H9 (cell line): ENCODE results near the gene VPS41. TPM values are rescaled to one million over a fixed set of nuclear protein-coding genes. Genes with fewer than 3 reads are reported as not detected.

Experiments used
- DNase-seq: peaks from one replicate; pipeline ENCODE4 v3.0.0-alpha.2; 2017
- H2AFZ ChIP-seq: one replicate; pipeline ENCODE4 v1.6.1; 2013; ENCODE audit warnings: mild to moderate bottlenecking, low read length, control low read depth, moderate library complexity
- H2AK5ac ChIP-seq: 2 replicates; pipeline ENCODE4 v1.6.1; 2013; ENCODE audit warnings: low read length, control low read depth, mixed read lengths; ENCODE audit not compliant: insufficient read length
- H2BK120ac ChIP-seq: one replicate; pipeline ENCODE4 v1.6.1; 2013; ENCODE audit warnings: low read depth, mild to moderate bottlenecking, low read length, control low read depth, inconsistent platforms; ENCODE audit not compliant: poor library complexity, severe bottlenecking
- H2BK12ac ChIP-seq: 2 replicates; pipeline ENCODE4 v1.6.1; 2013; ENCODE audit warnings: low read length, control low read depth, mixed read lengths, low read depth; ENCODE audit not compliant: insufficient read length
- H2BK15ac ChIP-seq: 2 replicates; pipeline ENCODE4 v1.6.1; 2013; ENCODE audit warnings: low read depth, low read length, control low read depth
- H2BK20ac ChIP-seq: one replicate; pipeline ENCODE4 v1.6.1; 2013; ENCODE audit warnings: low read depth, mild to moderate bottlenecking, low read length, control low read depth, inconsistent platforms; ENCODE audit not compliant: poor library complexity, severe bottlenecking
- H2BK5ac ChIP-seq: 2 replicates; pipeline ENCODE4 v1.6.1; 2013; ENCODE audit warnings: low read length, control low read depth, mixed read lengths; ENCODE audit not compliant: insufficient read length
- H3K14ac ChIP-seq: 2 replicates; pipeline ENCODE4 v1.6.1; 2013; ENCODE audit warnings: low read length, control low read depth; ENCODE audit not compliant: insufficient read depth
- H3K18ac ChIP-seq: 2 replicates; pipeline ENCODE4 v1.6.1; 2013; ENCODE audit warnings: low read depth, mild to moderate bottlenecking, mixed read lengths, low read length, control low read depth; ENCODE audit not compliant: insufficient read length
- H3K23ac ChIP-seq: 2 replicates; pipeline ENCODE4 v1.6.1; 2013; ENCODE audit warnings: low read length, control low read depth, mixed read lengths, low read depth; ENCODE audit not compliant: insufficient read length
- H3K23me2 ChIP-seq: 2 replicates; pipeline ENCODE4 v1.6.1; 2013; ENCODE audit warnings: low read depth, mild to moderate bottlenecking, mixed read lengths, low read length, control low read depth; ENCODE audit not compliant: insufficient read length, poor library complexity, severe bottlenecking
- H3K27ac ChIP-seq: 2 replicates; pipeline ENCODE4 v1.5.1; 2013; ENCODE audit warnings: low read length, control low read depth, mixed read lengths, low read depth; ENCODE audit not compliant: insufficient read length
- H3K27me3 ChIP-seq: 2 replicates; pipeline ENCODE4 v1.6.1; 2013; ENCODE audit warnings: low read length, control low read depth, inconsistent platforms; ENCODE audit not compliant: insufficient read depth
- H3K4ac ChIP-seq: 2 replicates; pipeline ENCODE4 v1.6.1; 2013; ENCODE audit warnings: low read depth, mild to moderate bottlenecking, control low read depth, inconsistent platforms, low read length, moderate library complexity
- H3K4me1 ChIP-seq: 2 replicates; pipeline ENCODE4 v1.6.1; 2013; ENCODE audit warnings: low read length, control low read depth, inconsistent platforms; ENCODE audit not compliant: insufficient read depth
- H3K4me2 ChIP-seq: 2 replicates; pipeline ENCODE4 v1.6.1; 2013; ENCODE audit warnings: low read length, control low read depth, mixed read lengths; ENCODE audit not compliant: insufficient read length, insufficient read depth
- H3K56ac ChIP-seq: 2 replicates; pipeline ENCODE4 v1.6.1; 2013; ENCODE audit warnings: low read depth, mild to moderate bottlenecking, mixed read lengths, low read length, control low read depth; ENCODE audit not compliant: insufficient read length
- H3K79me1 ChIP-seq: 2 replicates; pipeline ENCODE4 v1.6.1; 2013; ENCODE audit warnings: low read depth, mild to moderate bottlenecking, moderate library complexity, low read length, control low read depth, inconsistent platforms; ENCODE audit not compliant: insufficient read depth, poor library complexity, severe bottlenecking
- H3K79me2 ChIP-seq: 2 replicates; pipeline ENCODE4 v1.6.1; 2013; ENCODE audit warnings: low read length, control low read depth, inconsistent platforms; ENCODE audit not compliant: insufficient read depth
- H3K9ac ChIP-seq: 2 replicates; pipeline ENCODE4 v1.6.1; 2013; ENCODE audit warnings: low read length, control low read depth, mixed read lengths; ENCODE audit not compliant: insufficient read length; ENCODE audit errors: extremely low read depth
- H3K9me3 ChIP-seq: one replicate; pipeline ENCODE4 v1.6.1; 2013; ENCODE audit warnings: low read depth, low read length, inconsistent platforms; ENCODE audit not compliant: control insufficient read depth
- H3T11ph ChIP-seq: one replicate; pipeline ENCODE4 v1.6.1; 2013; ENCODE audit warnings: mild to moderate bottlenecking, low read length, control low read depth, inconsistent platforms
- H4K20me1 ChIP-seq: one replicate; pipeline ENCODE4 v1.6.1; 2013; ENCODE audit not compliant: control insufficient read depth, insufficient read length, insufficient read depth
- H4K5ac ChIP-seq: 2 replicates; pipeline ENCODE4 v1.6.1; 2013; ENCODE audit warnings: low read depth, mild to moderate bottlenecking, mixed read lengths, low read length, control low read depth; ENCODE audit not compliant: insufficient read length
- H4K8ac ChIP-seq: replicated peaks from 2 replicates; pipeline ENCODE4 v1.6.1; 2013; ENCODE audit warnings: low read length, control low read depth, mixed read lengths, low read depth; ENCODE audit not compliant: insufficient read length
- H4K91ac ChIP-seq: 2 replicates; pipeline ENCODE4 v1.6.1; 2013; ENCODE audit warnings: low read depth, mild to moderate bottlenecking, moderate library complexity, mixed read lengths, low read length, control low read depth; ENCODE audit not compliant: insufficient read length
- H3K27ac Mint-ChIP-seq, 3 experiments: 2 replicates in 2 of 3; 3 replicates in 1 of 3; pipeline ENCODE4 v1.8.0; 2020 to 2021; ENCODE audit warnings: mixed read lengths in 3 of 3, mild to moderate bottlenecking in 1 of 3, moderate library complexity in 1 of 3
- H3K27me3 Mint-ChIP-seq: 2 replicates; pipeline ENCODE4 v1.8.0; 2021; ENCODE audit warnings: low read depth, mild to moderate bottlenecking, moderate library complexity, mixed read lengths
- H3K36me3 Mint-ChIP-seq, 3 experiments: 2 replicates in 2 of 3; 3 replicates in 1 of 3; pipeline ENCODE4 v1.8.0; 2020 to 2021; ENCODE audit warnings: low read depth in 3 of 3, mixed read lengths in 3 of 3; ENCODE audit not compliant: insufficient read depth in 1 of 3
- H3K4me1 Mint-ChIP-seq, 2 experiments: 2 replicates each; pipeline ENCODE4 v1.8.0; 2020; ENCODE audit warnings: mixed read lengths in 2 of 2
- H3K4me3 Mint-ChIP-seq, 2 experiments: 2 replicates in 1 of 2; 3 replicates in 1 of 2; pipeline ENCODE4 v1.8.0; 2020 to 2021; ENCODE audit warnings: mild to moderate bottlenecking in 2 of 2, mixed read lengths in 2 of 2, moderate library complexity in 1 of 2
- H3K9me3 Mint-ChIP-seq, 2 experiments: 2 replicates in 1 of 2; 3 replicates in 1 of 2; pipeline ENCODE4 v1.8.0; 2020; ENCODE audit warnings: mild to moderate bottlenecking in 2 of 2, mixed read lengths in 2 of 2, moderate library complexity in 1 of 2
- CTCF ChIP-seq: fragments of 200-600 bp; sonication (generic); conservative IDR thresholded peaks from 3 replicates; pipeline ENCODE4 v1.8.0; 2021; ENCODE audit warnings: antibody characterized with exemption, mild to moderate bottlenecking
- WGBS: extraction: QIAGEN DNeasy Blood & Tissue Kit; methylation state at CpG from one replicate; pipeline ENCODE4 v1.1.7; 2013; ENCODE audit warnings: missing lambda C conversion rate, low lambda C conversion rate, mixed read lengths; ENCODE audit not compliant: insufficient read length; ENCODE audit errors: extremely low coverage; 5-methylcytosine and 5-hydroxymethylcytosine counted together
- total RNA-seq: library from RNA; stranded (reverse); gene quantifications from 2 replicates; pipeline ENCODE4 v1.2.1, GENCODE V29; 2021

Gene VPS41
- total RNA-seq, 1 experiment from 2014 or later, result 49.3 TPM

GRCh38 chr7:38953227-38953626 lies 44.2 kb upstream of the VPS41 start:
- no peaks in the 10 kb centered on the region for H3K79me1 ChIP-seq
- H2BK120ac ChIP-seq, result no peak overlapping the region
- no peak overlapping the region for H3K4me3 Mint-ChIP-seq
- H4K8ac ChIP-seq, result no peak overlapping the region
- no peaks in the 10 kb centered on the region for H3K27me3 Mint-ChIP-seq
- H3K4me2 ChIP-seq, result no peak overlapping the region
- no CpG with 5 or more reads among the region's 1 CpG for WGBS
- no peak for TF ChIP-seq CTCF
- peaks cover 3 to 4% of the 10 kb centered on the region in 2 experiments for H3K4me1 Mint-ChIP-seq
- H2BK15ac ChIP-seq, result no peak overlapping the region
- no peak overlapping the region for H3K4ac ChIP-seq
- no peak overlapping the region for H2BK5ac ChIP-seq
- no peak for DNase-seq
- H3K36me3 Mint-ChIP-seq, result no peaks in the 10 kb centered on the region
- H4K20me1 ChIP-seq, result no peaks in the 10 kb centered on the region
- no peak overlapping the region for H3K23ac ChIP-seq
- no peak overlapping the region for H4K5ac ChIP-seq
- no peaks in the 10 kb centered on the region for H3K79me2 ChIP-seq
- H3K23me2 ChIP-seq, result no peaks in the 10 kb centered on the region
- no peaks in the 10 kb centered on the region for H3K4me1 ChIP-seq
- H2AK5ac ChIP-seq, result no peak overlapping the region
- no peaks in the 10 kb centered on the region for H3K9me3 ChIP-seq
- no peak overlapping the region for H2BK20ac ChIP-seq
- no peak overlapping the region for H4K91ac ChIP-seq
- no peaks in the 10 kb centered on the region for H3K9me3 Mint-ChIP-seq
- H2BK12ac ChIP-seq, result no peak overlapping the region
- H2AFZ ChIP-seq, result no peak overlapping the region
- no peak overlapping the region for H3K14ac ChIP-seq
- no peak overlapping the region for H3K27ac ChIP-seq
- H3K56ac ChIP-seq, result no peak overlapping the region
- H3K27me3 ChIP-seq, result no peaks in the 10 kb centered on the region
- H3K27ac Mint-ChIP-seq, result no peak overlapping the region
- H3K18ac ChIP-seq, result no peak overlapping the region
- H3T11ph ChIP-seq, result no peak overlapping the region
- H3K9ac ChIP-seq, result no peak overlapping the region
